DMS 273 treated with DMSO at 0.1 percent for 48 hours (cell line): ENCODE results near the gene PSMB10.
A peak's percentile ranks its signal among the peaks of the same experiment; 100 is the strongest.
"Not testable (repeated sequence)": the region's sequence is repeated elsewhere in the genome, so short reads cannot be mapped to it uniquely, and the experiment has no call there.

Experiments used
- DNase-seq: peaks from one replicate; lab custom pipeline; 2025; lab: John Stamatoyannopoulos, UW

PSMB10 gene

DNA sequence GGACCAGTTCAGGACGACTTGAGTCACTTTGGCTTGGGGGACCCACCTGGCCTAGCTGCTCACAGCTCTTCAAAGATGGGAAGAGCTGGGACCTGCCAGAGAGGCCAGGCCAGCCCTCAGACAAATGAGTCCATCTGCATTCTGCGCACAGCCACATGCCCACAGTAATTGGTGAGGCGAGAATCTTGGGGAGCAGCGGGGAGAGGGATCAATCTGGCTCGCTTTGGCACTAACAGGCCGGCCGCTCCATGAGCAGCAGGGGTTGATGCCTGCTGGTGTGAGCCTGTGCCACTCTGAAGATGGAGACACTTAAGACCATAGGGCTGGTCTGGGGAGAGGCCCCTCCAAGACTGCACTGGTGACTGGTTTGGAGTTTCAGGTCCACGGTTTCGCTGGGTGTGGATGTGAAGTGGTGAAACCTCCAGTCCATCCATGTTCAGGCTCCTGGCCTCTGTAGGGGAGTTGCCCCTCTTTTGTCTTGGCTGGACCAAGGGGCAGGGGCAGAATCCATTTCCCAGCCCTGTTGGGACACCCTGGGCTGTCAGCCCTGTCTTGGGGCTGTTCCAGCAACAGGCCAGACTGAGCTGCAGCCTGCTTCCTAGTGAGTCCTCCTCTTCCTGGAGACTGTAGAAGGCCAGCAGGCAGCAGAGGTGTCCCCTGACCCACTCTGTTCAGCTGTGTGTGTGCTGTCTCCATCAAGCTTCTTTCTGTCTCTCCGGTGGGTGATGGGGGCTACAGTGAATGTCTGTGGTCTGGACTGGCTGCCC is 12.3 kb downstream of the PSMB10 start:
- no peak for DNase-seq

DNA sequence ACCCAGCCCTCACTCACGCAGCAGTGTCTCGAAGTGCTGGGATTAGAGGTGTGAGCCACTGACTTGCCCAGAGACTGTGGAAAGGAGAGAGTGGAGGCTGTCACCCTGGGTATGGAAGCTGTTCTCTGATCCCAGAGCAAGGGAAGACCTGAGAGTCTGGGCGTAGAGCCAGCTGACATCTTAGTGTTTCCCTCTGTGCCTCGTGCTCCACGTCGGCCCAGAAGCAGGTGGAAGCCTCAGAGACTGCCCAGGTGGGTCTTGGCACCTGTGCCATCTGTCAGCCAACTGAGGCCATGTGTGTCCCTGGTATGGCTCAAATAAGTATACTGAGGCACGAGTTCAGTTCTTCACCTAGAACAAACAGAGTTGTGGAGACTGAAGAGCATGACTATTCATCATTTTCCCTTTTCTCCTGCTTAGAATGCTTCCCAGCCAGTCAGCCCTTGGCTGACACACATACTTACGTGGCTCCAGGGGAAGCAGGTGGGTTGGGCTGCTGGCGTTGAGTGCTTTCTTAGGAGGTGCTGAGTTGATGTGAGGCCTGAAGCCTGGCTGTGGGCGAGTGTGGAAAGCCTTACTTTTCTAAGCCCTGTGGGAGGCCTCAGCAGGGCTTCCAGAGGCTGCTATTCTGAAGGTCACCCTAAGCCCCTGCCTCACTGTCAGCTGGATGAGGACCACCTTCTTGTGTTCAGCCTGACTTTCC is 13.1 kb downstream of the PSMB10 start:
- no peak for DNase-seq

DNA sequence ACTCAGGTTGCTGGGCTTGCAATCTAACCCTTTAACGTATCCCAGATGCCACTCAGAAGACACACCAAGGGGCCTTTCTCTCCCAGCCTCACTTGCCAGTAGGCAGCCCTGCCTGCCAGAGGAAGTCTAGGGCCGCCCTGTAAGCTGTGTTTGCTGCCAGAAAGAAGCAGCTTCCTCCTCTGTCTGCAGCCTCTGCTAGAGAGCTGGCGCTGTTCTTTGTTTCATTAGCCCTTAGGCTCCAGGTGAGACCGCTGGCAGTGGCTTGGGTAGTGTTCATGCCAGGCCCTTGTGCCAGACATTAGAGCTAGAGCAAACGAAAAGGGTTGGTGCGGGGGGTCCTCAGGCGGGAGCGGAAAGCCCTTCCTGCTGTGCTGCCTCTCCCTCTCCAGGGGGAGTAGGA is 13.9 kb downstream of the PSMB10 start:
- DNase-seq, result no peak

DNA sequence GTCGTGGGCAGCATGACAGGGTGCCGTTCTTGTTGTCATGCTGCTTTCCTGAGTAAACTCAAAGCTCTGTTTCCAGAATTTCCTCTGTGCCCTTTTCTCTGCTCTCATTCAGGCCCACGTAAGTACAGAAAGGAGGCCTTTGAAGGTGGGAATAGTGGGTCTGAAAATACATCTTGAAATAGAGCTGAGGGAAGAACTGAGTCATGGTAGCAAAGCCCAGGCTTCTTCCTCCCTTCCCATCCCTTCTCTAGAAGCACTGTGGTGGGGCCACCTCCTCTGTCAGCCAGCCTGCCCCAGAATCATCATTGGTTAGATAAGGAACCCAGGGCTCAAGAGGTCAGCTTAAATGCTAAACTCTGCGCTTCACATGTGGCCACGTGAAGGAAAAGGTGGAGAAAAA is 14.4 kb downstream of the PSMB10 start:
- DNase-seq, result no peak

DNA sequence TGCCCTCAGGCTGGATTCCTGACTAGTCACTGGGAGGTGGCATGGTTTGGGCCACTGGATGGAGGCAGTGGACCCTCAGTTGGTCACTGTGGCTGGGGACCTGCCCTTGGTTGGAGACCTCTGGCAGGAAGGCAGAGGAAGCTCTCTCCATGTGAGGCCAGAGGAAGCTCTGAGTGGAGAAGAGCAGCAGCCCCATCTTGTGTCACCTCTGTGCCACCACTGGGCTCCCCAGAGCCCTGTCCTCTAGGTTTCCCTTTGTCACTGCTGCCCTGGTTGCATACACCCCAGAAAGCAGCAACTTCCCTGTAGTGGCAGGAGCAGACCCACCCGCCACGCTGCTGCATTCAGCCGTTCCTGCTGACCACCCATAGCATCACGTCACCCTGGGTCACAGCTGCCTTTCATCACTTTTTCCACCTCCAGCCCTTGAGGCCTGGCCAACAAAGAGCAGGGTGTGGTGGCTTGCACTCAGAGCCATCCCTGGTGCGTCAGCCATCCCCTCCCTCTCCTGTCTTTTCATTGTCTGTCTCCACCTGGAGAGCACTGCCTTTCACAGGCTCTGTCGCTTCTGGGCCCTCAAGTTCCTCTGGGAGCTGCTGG is 16.9 kb downstream of the PSMB10 start:
- DNase-seq, result no peak

DNA sequence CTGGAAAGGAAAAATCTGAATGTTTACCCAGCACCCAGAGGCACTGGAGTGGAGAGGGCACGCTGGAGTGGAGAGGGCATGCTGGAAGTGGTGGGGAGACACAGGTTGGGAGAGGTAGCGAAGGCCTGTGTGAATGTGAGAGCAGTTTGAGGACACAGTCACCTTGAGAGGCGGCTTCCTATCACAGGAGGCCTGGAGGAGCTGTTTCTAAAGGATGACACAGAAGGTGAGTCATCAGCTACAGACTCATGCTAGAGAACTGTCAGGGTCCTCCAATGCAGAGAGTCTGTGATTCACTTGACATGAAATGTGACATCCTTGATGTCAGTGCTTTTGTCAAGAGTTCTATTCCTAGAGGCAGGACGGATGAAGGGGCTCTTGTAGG is 18.8 kb downstream of the PSMB10 start:
- DNase-seq, result no peak

DNA sequence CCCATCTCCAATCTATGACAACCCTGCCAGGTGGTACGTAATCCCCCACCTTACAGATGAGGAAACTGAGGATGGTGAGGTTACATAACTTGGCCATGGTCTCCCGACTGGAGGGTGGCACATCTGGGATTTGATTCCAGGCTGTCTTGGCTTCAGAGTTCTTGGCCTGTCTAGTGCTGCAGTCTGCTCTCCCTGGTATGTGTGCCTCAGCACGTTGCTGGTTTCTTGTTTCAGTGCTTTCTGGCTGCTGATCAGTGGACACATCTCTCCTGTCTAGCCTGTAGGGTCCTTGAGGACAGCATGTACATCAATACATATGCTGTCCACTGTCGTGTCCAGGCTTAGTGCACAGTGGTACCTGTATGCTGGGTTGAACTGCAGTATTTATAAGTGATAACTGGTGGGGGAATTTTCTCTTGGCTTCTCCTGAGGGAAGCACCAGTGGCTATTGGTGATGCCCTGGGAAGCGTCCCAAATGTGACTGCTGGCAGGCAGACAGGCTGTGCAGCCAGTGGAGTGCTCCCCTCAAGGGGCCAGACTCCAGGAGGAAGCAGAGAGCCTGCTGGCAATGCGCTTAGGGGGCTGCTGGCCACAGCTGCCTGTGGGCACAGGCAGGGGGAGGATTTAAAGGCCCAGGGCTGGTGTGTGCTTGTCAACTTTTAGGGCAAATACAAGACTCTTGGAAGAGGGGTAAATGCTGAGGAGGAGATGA is 19.4 kb downstream of the PSMB10 start:
- no peak for DNase-seq

DNA sequence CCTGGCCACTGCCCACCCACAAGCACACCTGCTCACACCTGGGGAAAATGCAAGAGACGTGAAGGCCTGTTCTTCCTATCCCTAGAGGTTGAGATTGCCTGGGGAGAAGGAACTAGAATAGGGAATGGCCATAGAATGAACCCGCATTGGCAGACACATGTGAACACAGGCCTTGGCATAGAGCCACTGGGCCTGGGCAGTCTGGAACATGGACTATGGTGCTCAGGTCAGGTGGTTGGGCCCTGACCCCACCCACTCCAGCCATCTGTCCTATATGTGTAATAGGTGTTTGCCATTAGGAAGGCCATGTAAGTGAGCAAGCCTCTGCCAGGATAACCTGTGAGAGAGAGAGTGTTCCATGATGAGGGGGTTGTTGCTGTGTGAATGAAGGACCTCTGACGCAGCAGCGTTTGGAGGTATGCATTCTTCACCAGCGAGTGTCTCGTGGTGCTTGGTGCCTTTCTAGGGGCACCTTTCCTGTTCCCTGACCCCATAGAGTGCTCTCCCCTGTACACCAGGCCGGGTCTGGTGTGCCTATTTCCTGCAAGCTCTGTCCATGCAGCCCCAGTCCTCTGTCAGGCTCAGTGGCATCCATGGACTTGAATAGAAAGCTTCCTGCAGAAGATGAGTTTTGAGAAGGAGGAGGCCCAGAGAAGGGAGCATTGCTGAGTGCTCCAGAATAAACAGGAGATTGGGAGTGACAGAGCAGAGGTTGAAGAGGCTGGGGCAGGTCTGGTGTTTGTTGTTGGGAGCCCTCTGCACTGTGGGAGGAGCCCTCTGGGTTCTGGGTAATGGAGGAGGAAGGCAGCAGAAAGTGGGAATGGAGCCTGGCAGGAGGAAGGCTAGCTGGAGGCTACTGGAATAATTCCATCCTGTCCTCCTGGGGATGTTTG is 20.6 kb downstream of the PSMB10 start:
- no peak for DNase-seq

DNA sequence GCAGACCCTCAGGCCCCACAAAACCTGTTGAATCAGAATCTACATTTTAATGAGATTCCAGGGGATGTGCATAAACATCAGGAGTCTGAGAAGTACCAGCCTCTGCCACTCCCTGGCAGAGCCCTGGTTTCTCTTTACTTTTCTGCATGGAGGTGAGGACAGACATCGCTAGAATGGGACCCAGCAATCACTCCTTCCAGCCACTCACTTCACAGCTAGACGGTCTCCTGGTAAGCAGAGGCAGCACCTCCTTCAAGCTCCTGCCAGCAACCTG is 21.2 kb downstream of the PSMB10 start:
- DNase-seq, result not testable (repeated sequence)

DNA sequence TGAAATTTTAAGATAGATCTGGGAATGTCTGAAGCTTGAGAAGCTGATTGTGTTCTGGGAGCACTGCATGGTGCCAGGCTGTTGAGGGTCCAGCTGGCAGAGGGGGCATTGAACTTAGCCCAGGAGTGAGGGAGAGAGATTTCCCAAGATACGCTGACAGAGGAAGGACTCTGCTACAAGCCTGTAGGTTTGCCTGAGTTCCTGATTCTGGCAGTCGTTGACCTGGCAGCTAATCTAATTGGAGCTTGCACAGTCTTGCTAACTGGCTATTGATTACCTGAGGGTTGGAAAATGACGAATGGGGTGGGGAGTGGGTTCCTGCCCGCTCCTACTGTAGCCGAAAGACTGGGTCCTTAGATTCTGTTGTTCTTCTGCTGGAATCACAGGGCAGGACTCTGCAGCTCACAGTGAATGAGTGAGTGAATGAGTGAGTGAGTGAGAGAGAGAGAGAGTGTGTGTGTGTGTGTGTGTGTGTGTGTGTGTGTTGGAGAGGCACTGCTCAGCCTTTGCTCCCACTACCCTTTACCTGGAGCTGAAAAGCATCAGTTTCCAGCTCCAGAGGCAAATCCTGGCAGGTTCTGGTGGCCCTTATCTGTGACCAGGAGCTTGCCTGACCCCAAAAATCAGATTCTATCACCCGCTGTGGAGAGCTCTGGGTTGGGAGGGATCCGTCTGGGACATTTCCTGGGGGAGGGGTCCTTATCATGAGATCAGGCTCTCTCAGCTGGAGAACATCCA is 21.7 kb downstream of the PSMB10 start:
- no peak for DNase-seq

DNA sequence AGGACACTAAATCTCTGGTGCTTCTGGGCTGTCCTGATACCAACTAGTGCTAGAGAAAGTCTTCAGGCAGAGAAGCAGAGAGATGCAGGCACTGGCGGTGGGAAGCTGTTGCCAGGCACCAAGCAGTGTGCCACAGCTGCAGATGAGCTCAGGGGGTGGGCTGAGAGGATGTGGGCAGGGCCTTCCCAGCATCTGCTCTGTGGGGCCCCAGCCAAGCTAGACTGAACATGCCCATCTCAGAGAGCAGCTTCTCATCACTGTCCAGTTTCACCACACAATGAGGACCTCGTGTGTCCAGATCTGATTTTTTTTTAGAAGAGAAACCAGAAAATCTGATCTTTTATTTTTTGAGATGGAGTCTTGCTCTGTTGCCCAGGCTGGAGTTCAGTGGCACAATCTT is 26.5 kb downstream of the PSMB10 start:
- DNase-seq, result peak; percentile 68

DNA sequence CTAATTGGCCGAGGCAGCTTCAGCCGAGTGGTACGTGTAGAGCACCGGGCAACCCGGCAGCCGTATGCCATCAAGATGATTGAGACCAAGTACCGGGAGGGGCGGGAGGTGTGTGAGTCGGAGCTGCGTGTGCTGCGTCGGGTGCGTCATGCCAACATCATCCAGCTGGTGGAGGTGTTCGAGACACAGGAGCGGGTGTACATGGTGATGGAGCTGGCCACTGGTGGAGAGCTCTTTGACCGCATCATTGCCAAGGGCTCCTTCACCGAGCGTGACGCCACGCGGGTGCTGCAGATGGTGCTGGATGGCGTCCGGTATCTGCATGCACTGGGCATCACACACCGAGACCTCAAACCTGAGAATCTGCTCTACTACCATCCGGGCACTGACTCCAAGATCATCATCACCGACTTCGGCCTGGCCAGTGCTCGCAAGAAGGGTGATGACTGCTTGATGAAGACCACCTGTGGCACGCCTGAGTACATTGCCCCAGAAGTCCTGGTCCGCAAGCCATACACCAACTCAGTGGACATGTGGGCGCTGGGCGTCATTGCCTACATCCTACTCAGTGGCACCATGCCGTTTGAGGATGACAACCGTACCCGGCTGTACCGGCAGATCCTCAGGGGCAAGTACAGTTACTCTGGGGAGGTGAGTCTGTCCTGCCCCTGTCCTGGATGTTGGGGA is 27.5 kb downstream of the PSMB10 start:
- no peak for DNase-seq

DNA sequence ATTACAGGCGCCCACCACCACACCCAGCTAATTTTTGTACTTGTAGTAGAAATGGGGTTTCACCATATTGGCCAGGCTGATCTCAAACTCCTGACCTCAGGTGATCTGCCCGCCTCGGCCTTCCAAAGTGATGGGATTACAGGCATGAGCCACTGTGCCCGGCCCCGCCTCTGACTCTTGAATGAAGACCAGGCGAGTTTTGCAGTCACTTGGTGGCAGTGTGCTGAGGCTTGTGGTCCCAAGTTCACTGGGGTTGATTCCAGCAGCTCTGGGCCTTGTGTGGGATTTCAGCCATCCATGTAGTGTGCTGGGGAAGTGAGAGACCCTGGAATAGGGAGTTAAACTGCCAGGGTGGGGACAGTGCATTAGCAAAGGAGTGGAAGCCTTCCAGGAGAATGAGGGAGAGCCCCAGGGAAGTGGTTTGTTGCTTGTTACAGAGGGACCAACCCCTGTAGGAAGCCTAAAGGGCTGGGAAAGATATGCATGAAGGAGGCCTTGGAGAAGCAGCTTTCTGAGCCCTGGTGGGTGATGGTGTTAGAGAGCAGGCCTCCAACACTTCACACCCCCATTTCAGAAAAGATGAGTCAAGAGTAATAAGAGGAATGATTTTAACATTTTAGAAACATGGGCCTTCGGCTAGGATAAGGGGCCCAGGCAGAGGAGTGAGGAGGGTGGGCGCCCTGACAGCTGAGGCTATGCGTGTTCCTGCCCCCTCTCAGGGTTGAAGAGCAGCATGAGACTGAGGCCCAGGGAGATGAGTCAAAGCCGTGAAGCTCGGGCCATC is 29.1 kb downstream of the PSMB10 start:
- DNase-seq, result no peak

DNA sequence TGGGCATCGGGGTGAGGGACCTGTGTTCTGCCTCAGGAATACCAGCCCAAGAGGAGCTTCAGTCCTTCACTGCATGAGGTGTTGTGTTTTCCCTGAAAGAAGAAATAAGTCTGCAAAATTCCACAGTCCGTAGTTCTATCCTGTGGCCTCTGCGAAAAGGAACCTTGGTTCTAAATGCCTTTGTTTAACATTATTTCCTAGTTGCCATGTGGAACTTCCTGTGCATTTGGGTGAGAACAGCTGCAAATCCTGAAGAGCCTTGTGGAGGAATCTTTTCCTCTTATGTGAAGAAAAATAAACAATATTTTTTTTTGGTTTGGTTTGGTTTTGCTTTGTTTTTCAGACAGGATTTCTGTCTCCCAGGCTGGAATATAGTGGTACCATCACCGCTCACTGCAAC is 33.8 kb downstream of the PSMB10 start:
- DNase-seq, result no peak

DNA sequence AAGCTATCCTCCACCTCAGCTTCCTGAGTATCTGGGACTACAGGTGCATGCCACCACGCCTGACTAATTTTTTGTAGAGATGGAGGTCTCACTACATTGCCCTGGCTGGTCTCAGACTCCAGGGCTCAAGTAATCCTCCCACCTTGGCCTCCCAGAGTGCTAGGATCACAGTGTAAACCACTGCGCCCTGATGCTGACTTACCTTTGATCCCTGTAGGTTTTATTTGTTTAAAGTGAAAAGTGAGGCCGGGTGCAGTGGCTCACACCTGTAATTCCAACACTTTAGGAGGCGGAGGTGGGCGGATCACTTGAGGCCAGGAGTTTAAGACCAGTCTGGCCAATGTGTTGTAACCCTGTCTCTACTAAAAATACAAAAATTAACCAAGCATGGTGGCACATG is 34.9 kb downstream of the PSMB10 start:
- no peak for DNase-seq

DNA sequence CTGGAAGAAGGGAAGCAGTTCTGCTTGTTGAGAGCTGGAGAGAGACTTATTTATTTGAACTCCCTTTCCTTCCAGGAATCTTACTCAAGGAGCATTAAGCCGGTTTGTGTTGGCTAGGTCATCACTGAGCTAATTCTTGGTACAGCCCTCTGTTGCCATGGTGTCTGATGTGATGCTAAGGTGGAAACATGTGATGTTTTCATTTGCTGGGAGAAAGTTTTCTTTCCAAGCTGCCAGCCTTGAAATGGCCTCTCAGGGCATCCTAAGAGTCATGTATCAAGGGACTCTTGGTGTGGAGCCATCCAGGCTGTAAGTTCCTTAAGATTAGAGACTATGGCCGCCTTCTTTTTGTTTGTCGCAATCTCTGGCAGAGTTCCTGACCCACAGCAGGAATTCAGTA is 39.4 kb downstream of the PSMB10 start:
- DNase-seq, result no peak

DNA sequence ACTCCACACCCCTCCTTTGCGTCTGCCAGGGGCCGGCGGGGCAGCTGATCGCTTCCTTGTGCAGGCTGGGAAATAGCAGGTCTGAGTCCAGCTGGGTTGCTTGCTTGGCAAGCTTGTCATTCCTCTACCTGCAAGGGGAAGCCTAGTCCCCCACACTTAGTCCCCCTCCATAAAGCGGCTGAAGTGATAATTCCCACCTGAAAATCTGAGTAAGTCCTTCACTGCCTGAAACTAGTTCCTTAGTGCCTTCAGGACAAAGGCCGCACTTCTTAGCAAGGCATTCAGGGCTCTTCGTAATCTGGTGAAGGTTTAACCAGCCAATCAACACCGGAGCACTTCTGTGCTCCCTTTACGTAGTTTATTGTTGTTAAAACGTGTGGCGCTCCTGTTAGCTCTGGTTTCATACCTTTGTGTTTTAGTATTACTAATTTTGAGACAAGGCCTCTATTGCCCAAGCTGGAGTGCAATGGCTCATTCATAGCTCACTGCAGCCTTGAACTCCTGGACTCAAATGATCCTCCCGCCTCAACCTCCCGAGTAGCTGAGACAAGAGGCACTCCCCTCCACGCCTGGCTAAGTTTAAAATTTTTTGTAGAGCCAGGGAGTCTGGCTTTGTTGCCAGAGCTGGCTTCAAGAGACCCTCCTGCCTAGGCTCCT is 42.8 kb downstream of the PSMB10 start:
- no peak for DNase-seq

DNA sequence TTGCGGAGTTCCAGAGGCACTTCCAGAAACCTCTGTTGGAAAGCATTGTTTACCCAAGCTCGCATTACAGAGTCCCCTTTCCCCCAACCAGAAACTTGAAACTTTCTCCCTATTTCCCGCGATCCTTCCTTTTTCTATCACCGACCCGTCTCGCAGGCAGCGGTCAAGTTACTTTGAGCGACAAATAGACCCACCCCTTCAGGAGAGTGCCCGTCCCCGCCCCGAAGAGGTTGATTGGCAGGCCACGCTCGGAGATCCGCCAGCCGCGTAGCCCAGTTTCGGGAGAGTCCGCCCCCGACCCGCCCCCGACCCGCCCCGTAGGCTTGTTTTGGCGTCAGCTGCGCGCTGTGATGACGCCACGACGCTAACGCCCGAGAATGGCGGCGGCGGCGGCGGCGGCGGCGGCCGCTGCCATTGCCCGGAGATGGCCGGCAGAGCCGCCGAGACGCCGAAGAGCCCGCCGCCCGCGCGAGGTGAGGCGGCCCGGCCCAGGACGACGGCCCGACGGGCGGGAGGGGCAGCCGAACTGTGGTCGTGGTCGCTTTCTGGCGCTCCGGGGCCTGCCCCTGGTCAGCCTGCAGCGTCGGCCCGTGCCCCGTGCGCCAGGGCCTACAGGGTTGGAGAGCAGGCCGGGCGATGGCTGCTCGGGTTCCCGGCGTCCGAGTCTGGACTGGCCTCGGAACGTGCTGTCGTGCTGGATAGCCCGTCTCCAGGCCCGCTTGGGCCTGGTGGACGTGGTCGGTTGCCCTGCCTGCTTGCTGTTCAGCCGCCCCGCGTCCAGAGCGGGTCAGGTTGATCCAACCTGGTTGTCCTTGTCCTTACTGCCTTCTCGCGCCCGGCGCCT is 43.5 kb downstream of the PSMB10 start, which contains the start of gene PSKH1:
PSKH1 (plus strand) TSS at position 356 of the 844 bp plus-strand sequence. CDS start 15,496 bp downstream, outside the sequence.
- peak; percentile 89 for DNase-seq
